ENCODE data around the gene CCL27.

CCL27 gene

DNA sequence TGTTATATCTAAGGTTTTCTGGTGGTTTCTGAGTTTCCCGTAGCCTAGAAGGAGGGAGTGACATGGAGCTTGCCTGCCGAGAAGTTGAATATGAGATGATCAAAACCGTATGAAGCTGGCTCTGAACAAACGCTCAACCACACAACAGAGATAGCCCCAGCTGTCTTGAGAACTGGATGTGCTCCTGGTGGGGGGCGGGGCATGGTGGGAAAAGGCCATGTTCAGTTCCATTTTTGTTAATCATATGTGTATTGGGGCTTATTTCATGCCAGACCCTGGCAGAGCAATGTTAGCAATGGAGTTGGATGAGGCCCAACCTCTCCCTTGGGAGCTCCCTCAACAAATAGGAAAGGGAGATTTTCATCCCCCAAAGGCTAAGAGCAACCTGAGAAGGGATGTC, 23.8 kb upstream of the CCL27 start:
- Histone ChIP-seq H3K79me2 (ENCODE audit: control insufficient read depth, insufficient read depth, low read length, poor library complexity) (no peaks in the 10 kb centered on the region), H2BK5ac (ENCODE audit: low read depth, low read length, poor library complexity) (no peak overlapping the region), H3K18ac (ENCODE audit: low read length) (no peak overlapping the region), H3K79me1 (ENCODE audit: low read length) (no peaks in the 10 kb centered on the region), H3K4me1 (ENCODE audit: control insufficient read depth in 1 of 2, insufficient read depth in 2 of 2, low read length in 2 of 2) (peaks cover 2 to 4% of the 10 kb centered on the region in 2 experiments), H3K14ac (ENCODE audit: low read length) (no peak overlapping the region), H2BK120ac (ENCODE audit: insufficient read depth, low read length, poor library complexity) (no peak overlapping the region), H3K9me3 (ENCODE audit: insufficient read depth, low read depth, low read length) (no peaks in the 10 kb centered on the region), H2BK12ac (ENCODE audit: low read length) (no peak overlapping the region), H3K36me3 (ENCODE audit: control insufficient read depth in 1 of 2, insufficient read depth in 2 of 2, low read length in 2 of 2) (no peaks in the 10 kb centered on the region), H3K4me2 (ENCODE audit: low read length) (no peak overlapping the region), H4K91ac (ENCODE audit: low read depth, low read length) (no peak overlapping the region), H3K27me3 (ENCODE audit: insufficient read depth, low read length) (no peaks in the 10 kb centered on the region), H3K27ac (ENCODE audit: low read depth, low read length) (no peak overlapping the region), H3K4me3 (ENCODE audit: low read depth, low read length) (no peak overlapping the region), H4K12ac (ENCODE audit: low read depth, low read length) (no peak overlapping the region), H3K23ac (ENCODE audit: low read length) (no peak overlapping the region), H3K9ac (ENCODE audit: low read length) (no peak overlapping the region), H2AK5ac (ENCODE audit: low read length) (no peak overlapping the region), H2AFZ (ENCODE audit: insufficient read depth, low read length, poor library complexity) (no peak overlapping the region), H4K8ac (ENCODE audit: low read depth, low read length) (no peak overlapping the region), H3K4ac (ENCODE audit: low read depth, low read length) (no peak overlapping the region)
- WGBS (ENCODE audit: extremely low coverage, insufficient coverage, insufficient read length), result no CpG with 5 or more reads among the region's 5 CpGs
- no peak for DNase-seq

DNA sequence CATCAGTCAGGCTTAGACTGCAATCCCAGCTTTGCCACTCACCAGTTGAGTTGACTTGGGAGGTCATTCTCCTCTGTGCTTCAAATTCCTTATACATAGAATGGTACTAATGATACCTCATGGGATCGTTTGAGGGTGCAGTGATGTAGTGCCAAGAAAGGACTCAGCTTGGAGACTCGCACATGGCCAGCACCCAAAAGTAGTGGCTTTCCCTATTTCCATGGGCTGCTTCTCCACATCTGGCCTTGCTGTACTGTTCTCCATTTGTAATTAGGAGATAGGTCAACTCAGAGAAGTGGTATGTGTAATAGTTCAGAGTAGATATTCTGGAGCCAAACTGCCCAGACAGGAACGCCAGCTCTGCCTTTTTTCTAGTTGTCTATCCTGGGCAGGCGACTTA, 23.1 kb upstream of the CCL27 start:
- no peak overlapping the region for H3K4me3 ChIP-seq (ENCODE audit: low read depth, low read length)
- no CpG with 5 or more reads among the region's 4 CpGs for WGBS (ENCODE audit: extremely low coverage, insufficient coverage, insufficient read length)
- no peak overlapping the region for H3K4ac ChIP-seq (ENCODE audit: low read depth, low read length)
- no peak overlapping the region for H3K14ac ChIP-seq (ENCODE audit: low read length)
- peaks cover 2 to 4% of the 10 kb centered on the region in 2 experiments for H3K4me1 ChIP-seq (ENCODE audit: control insufficient read depth in 1 of 2, insufficient read depth in 2 of 2, low read length in 2 of 2)
- H3K4me2 ChIP-seq (ENCODE audit: low read length), result no peak overlapping the region
- H4K91ac ChIP-seq (ENCODE audit: low read depth, low read length), result no peak overlapping the region
- H3K27me3 ChIP-seq (ENCODE audit: insufficient read depth, low read length), result no peaks in the 10 kb centered on the region
- H3K79me2 ChIP-seq (ENCODE audit: control insufficient read depth, insufficient read depth, low read length, poor library complexity), result no peaks in the 10 kb centered on the region
- H2BK5ac ChIP-seq (ENCODE audit: low read depth, low read length, poor library complexity), result no peak overlapping the region
- H4K8ac ChIP-seq (ENCODE audit: low read depth, low read length), result no peak overlapping the region
- no peak overlapping the region for H2AK5ac ChIP-seq (ENCODE audit: low read length)
- H2AFZ ChIP-seq (ENCODE audit: insufficient read depth, low read length, poor library complexity), result no peak overlapping the region
- no peak overlapping the region for H3K27ac ChIP-seq (ENCODE audit: low read depth, low read length)
- no peak overlapping the region for H4K12ac ChIP-seq (ENCODE audit: low read depth, low read length)
- H3K79me1 ChIP-seq (ENCODE audit: low read length), result no peaks in the 10 kb centered on the region
- H2BK12ac ChIP-seq (ENCODE audit: low read length), result no peak overlapping the region
- no peaks in the 10 kb centered on the region for H3K9me3 ChIP-seq (ENCODE audit: insufficient read depth, low read depth, low read length)
- H2BK120ac ChIP-seq (ENCODE audit: insufficient read depth, low read length, poor library complexity), result no peak overlapping the region
- H3K9ac ChIP-seq (ENCODE audit: low read length), result no peak overlapping the region
- H3K18ac ChIP-seq (ENCODE audit: low read length), result no peak overlapping the region
- H3K23ac ChIP-seq (ENCODE audit: low read length), result no peak overlapping the region
- DNase-seq, result peak; percentile 28 to 57
- H3K36me3 ChIP-seq (ENCODE audit: control insufficient read depth in 1 of 2, insufficient read depth in 2 of 2, low read length in 2 of 2), result no peaks in the 10 kb centered on the region

DNA sequence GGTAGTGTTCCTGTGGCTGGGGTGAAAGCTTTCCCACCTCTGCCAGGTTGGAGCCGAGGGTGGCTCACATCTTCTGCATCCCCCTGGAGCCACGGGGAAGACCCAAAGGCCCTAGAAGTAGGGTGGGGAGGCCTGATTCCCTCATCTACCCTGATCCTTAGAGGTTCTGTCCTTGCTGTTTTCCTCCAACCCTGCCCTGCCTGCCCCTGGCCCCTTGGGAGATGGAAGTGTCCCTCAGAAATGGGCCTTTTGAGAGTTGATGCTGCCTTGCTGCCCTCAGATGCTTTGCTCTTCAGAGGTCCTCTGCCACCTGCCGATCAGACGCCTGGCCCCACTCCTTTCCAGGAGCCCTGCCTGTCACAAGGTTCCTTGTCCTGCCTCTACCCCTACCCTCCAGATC, 22.4 kb upstream of the CCL27 start:
- Histone ChIP-seq H4K91ac (ENCODE audit: low read depth, low read length) (no peak overlapping the region), H2BK120ac (ENCODE audit: insufficient read depth, low read length, poor library complexity) (no peak overlapping the region), H3K18ac (ENCODE audit: low read length) (no peak overlapping the region), H3K79me2 (ENCODE audit: control insufficient read depth, insufficient read depth, low read length, poor library complexity) (no peaks in the 10 kb centered on the region), H3K27me3 (ENCODE audit: insufficient read depth, low read length) (no peaks in the 10 kb centered on the region), H2AFZ (ENCODE audit: insufficient read depth, low read length, poor library complexity) (no peak overlapping the region), H3K4me2 (ENCODE audit: low read length) (no peak overlapping the region), H2BK5ac (ENCODE audit: low read depth, low read length, poor library complexity) (no peak overlapping the region), H3K4me3 (ENCODE audit: low read depth, low read length) (no peak overlapping the region), H4K8ac (ENCODE audit: low read depth, low read length) (no peak overlapping the region), H2BK12ac (ENCODE audit: low read length) (no peak overlapping the region), H3K9ac (ENCODE audit: low read length) (no peak overlapping the region), H4K12ac (ENCODE audit: low read depth, low read length) (no peak overlapping the region), H3K14ac (ENCODE audit: low read length) (no peak overlapping the region), H3K4me1 (ENCODE audit: control insufficient read depth in 1 of 2, insufficient read depth in 2 of 2, low read length in 2 of 2) (peaks cover 2 to 4% of the 10 kb centered on the region in 2 experiments), H3K36me3 (ENCODE audit: control insufficient read depth in 1 of 2, insufficient read depth in 2 of 2, low read length in 2 of 2) (no peaks in the 10 kb centered on the region), H3K9me3 (ENCODE audit: insufficient read depth, low read depth, low read length) (no peaks in the 10 kb centered on the region), H2AK5ac (ENCODE audit: low read length) (no peak overlapping the region), H3K23ac (ENCODE audit: low read length) (no peak overlapping the region), H3K79me1 (ENCODE audit: low read length) (no peaks in the 10 kb centered on the region), H3K4ac (ENCODE audit: low read depth, low read length) (no peak overlapping the region), H3K27ac (ENCODE audit: low read depth, low read length) (no peak overlapping the region)
- WGBS (ENCODE audit: extremely low coverage, insufficient coverage, insufficient read length), result no CpG with 5 or more reads among the region's 4 CpGs
- no peak for DNase-seq

DNA sequence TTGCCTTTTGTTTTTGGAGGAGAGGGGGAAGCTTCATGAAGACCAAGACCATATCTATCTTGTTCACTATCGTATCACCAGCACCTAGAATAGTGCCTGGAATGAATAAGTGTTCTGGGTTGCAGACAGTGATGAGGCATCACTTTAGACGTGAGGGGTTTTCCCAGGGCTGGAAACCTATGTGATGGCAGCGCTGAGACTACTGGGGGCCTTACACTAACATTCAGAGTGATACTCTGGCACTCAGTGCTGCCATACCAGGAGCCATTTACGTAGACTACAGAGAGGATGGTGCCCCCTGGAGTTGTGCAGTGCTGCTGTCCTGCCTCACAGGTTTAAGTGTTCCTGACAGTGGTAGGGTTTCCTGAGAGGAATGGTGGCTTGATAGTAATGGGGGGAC, 21.7 kb upstream of the CCL27 start:
- Histone ChIP-seq H3K36me3 (ENCODE audit: control insufficient read depth in 1 of 2, insufficient read depth in 2 of 2, low read length in 2 of 2) (no peaks in the 10 kb centered on the region), H3K27me3 (ENCODE audit: insufficient read depth, low read length) (no peaks in the 10 kb centered on the region), H3K18ac (ENCODE audit: low read length) (no peak overlapping the region)

More for the DNA sequence above, 21.7 kb upstream of the CCL27 start:
- Histone ChIP-seq H4K12ac (ENCODE audit: low read depth, low read length) (no peak overlapping the region), H3K4me1 (ENCODE audit: control insufficient read depth in 1 of 2, insufficient read depth in 2 of 2, low read length in 2 of 2) (peaks cover 2 to 4% of the 10 kb centered on the region in 2 experiments), H2BK120ac (ENCODE audit: insufficient read depth, low read length, poor library complexity) (no peak overlapping the region), H3K4ac (ENCODE audit: low read depth, low read length) (no peak overlapping the region), H3K27ac (ENCODE audit: low read depth, low read length) (no peak overlapping the region), H3K9ac (ENCODE audit: low read length) (no peak overlapping the region), H3K14ac (ENCODE audit: low read length) (no peak overlapping the region), H2BK12ac (ENCODE audit: low read length) (no peak overlapping the region), H3K4me3 (ENCODE audit: low read depth, low read length) (no peak overlapping the region), H4K91ac (ENCODE audit: low read depth, low read length) (no peak overlapping the region), H3K23ac (ENCODE audit: low read length) (no peak overlapping the region), H3K79me2 (ENCODE audit: control insufficient read depth, insufficient read depth, low read length, poor library complexity) (no peaks in the 10 kb centered on the region), H4K8ac (ENCODE audit: low read depth, low read length) (no peak overlapping the region), H2BK5ac (ENCODE audit: low read depth, low read length, poor library complexity) (no peak overlapping the region), H2AK5ac (ENCODE audit: low read length) (no peak overlapping the region), H2AFZ (ENCODE audit: insufficient read depth, low read length, poor library complexity) (no peak overlapping the region), H3K4me2 (ENCODE audit: low read length) (no peak overlapping the region), H3K9me3 (ENCODE audit: insufficient read depth, low read depth, low read length) (no peaks in the 10 kb centered on the region), H3K79me1 (ENCODE audit: low read length) (no peaks in the 10 kb centered on the region)
- WGBS (ENCODE audit: extremely low coverage, insufficient coverage, insufficient read length), result no CpG with 5 or more reads among the region's 4 CpGs
- DNase-seq, result no peak

Measured in trophoblast cell (in vitro differentiated cells and primary cell).